ENCODE results near the gene KRT1.

The KRT1 gene

DNA sequence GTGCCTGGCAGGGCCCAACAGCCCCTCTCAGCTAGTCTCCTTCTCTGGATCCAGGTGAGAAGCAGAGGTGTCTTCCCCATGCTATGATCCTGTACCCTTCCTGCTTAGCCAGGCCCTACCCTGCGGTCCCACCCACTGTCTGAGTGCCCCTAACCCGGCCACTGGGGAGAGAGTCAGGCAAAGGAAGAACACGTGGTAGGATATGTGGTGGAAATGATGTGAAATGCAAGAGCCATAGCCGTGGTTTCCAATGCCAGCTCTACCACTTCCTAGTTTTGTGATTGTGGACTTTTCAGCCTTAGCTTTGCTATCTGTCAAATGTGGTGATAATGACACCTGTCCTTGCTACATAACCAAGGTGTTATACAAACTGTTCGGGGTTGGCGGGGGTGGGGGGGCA, 44.0 kb downstream of the KRT1 start:
- DNase-seq (ENCODE audit: low read depth in 2 of 2): no peak

DNA sequence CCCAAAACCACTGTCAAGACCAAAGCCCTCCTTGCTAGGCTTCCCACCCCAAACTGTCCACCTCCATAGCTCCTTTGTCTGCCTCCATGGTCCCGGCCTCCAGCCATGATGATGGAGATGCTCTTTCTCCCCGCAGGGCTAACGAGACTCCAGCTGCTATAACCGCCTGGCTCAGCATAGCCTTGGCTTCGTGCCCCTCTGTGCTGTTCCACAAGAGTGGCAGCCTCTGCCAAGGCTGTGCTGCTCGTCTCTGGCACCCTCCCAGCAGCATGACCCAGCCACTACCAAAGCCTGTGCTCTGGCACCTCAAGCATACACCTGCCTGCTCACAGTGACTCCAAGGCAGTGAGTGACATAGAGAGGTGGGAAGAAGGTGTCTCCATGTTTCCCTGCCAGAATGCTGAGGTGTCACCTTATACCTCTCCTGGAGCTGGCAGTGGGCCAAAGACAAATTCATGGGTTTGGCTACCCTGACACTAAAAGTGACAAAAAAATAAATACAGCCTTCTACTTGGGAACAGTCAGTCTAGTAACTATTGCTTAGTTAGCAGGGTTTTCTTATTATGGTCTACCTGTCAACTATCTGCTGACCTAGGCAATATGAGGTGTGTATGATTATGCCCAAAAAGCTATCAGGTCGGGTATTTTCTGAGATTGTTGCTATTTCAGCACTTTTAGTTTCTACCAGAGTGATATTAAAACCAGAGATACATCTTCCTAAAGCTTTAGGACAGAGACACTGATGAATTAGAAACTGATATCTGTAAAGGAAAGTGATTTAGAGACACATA, 45.7 kb downstream of the KRT1 start:
- DNase-seq (ENCODE audit: low read depth in 2 of 2): no peak

DNA sequence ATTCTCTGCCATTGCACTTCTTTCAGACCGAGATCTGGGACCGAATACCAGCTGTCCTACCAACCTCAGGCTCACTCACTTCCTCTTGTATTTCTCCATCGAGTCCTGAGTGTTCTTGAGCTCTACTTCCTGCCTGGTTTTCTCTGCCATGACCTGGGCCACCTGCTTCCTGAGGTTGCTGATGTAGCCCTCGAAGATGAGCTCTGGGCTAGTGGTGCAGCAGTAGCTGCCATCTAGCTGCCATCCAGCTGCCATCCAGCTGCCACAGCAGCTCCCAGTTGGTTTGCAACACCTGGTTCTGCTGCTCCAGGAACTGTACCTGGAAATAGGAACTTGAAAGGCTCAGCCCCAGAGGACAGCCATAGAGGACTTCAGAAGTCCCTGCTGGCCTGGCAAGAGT, 46.8 kb downstream of the KRT1 start:
- DNase-seq (ENCODE audit: low read depth in 2 of 2): no peak

DNA sequence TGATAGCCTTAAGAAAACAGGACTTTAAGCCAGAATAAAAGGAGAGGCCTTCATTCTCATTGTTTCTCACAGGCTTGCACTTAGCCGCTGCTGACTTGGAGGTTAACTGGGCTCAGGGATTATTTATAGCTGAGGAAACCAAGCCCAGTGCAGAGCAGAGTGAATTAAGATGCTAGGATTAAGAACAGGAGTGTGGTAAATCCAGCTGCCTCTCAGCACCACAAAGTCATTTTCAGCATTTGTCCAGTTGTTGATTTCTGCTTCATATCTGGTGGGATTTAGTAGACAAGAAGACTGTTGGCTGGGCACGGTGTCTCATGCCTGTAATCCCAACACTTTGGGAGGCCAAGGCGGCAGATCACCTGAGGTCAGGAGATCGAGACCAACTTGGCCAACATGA, 47.6 kb downstream of the KRT1 start:
- no peak for DNase-seq (ENCODE audit: low read depth in 2 of 2)

DNA sequence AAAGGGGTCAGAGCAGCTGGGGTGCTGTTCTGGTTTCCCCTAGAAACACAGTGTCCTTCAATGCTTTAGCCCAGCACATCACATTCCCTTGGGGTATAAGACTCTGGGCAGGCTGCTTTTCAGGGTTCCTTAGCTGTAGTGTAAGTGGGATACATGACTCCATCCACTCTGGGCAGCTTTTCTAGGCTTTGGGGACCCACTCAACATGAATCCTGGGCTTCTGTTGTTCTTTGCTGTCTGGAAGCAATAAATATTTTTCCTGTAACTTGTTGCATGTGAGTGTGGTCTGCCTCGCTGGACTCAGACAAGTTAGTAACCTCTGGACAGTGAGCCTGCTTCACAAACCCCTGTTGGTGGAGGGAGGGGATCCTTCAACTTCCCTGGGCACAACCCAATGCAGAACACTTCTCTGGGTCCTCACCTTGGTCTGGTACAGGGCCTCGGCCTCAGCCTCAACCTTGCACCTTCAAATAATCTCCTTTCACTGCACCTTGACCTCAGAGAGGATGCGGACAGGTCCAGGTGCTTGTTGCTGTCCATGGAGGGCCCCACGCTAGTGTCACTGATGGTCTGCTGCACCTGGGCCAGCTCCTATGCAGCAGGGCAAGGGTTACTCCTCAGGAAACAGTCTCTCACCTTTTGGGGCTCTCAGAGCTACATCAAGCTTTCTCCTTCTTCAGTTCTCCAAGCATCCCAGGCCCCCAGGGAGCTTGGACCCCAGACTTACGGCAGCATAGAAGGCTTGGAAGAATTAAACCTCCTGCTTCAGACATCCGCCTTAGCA, 48.3 kb downstream of the KRT1 start:
- no peak for DNase-seq (ENCODE audit: low read depth in 2 of 2)

DNA sequence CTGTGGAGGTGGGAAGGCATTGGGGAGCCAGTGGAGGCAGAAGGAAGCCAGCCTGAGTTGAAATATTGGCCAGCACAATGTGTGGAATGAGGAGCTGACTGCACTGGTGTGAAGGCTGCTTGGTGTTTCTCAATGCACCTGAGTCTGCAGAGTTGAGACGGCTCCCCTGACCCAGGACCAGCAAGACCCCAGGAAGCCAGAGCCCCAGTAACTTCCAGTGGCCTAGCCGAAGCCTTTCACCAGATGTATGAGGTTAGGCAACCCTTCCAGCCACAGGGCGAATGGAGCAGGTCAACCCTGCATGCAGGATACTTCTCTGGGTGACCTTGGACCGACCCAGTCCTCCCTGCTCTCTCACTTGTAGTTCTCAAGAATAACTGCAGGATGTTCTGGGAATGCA, 48.9 kb downstream of the KRT1 start:
- no peak for DNase-seq (ENCODE audit: low read depth in 2 of 2)

DNA sequence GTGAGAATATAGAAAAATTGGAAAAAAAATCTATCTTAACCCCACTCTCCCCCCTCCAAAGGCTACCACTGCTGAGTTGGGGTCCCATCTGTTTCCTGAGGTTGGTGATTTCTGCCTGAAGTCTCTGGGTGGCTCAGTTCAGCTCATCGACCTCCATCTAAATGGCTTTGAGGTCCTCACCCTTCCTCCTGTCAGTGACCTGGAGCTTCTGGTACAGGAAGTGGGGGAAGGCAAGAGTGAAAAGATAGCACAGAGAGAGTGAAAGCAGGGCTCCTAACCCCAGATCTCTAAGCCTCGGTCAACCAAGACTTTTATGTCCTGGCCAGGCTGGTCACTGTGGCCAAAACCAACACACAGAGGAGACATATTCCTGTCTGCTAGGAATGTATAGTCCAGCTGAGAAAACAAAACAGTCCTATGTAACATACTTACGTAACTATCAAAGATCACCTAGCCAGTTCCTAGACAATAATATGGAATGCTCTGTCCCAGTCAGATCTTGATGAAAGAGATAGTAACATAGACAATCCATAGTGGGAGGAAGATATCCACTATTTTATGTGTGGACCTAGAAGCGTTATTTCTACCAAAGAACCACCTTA, 49.5 kb downstream of the KRT1 start:
- DNase-seq (ENCODE audit: low read depth in 2 of 2): no peak

DNA sequence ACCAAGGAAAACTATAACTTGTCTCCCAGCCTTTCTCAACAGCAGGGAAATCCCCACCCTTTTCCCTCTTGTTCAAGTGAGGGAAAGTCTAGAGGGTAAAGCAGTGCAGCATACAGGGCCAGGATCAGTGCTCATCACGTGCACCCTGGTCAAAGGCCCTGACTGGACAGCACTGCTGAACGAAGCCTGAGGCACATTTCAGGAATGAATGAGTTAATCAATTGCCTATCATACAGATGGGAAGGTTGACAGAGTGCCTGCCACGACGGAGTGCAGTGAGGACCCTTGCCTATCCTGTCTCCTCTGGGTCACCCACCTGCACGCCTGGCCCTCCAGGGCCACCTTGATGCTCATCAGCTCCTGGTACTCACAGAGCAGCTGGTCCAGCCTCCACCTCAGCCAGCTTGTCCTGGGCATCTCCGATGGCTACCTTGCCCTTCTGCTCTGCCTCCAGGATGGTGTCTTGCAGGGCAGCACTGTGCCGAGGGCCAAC, 50.2 kb downstream of the KRT1 start:
- no peak for DNase-seq (ENCODE audit: low read depth in 2 of 2)

DNA sequence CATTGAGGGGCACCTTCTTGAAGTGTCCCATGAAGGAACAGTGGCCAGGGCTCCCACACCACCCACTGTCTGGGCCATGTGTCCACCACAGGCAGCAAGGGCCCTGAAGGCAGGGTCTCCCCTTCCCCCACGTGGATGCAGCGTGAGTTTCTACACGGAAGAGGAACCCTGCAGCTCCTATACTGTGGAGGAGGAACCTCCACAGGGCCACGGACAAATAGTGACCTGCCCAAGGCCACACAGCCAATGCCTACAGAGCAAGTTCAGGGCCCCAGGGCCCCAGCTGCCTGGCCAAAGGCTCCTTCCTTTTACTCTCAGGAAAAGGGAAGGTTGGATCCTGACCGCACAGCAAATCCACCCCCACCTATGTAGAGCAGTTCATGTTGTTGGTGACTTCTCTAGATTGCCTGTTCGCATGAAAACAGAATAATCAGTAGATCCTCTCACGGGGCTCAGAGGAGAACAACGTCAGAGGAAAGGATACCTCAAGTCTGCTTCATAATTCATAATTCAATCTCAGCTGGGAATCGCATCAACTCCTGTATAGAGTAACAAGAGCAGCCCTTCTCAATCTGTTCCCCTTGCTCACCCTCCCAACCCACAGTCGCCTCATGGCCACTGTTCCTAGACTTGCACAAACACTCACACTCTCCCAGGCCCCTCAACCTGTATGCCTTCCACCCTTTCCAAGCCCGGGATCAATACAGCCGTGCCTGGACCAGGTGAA, 50.8 kb downstream of the KRT1 start:
- no peak for DNase-seq (ENCODE audit: low read depth in 2 of 2)

DNA sequence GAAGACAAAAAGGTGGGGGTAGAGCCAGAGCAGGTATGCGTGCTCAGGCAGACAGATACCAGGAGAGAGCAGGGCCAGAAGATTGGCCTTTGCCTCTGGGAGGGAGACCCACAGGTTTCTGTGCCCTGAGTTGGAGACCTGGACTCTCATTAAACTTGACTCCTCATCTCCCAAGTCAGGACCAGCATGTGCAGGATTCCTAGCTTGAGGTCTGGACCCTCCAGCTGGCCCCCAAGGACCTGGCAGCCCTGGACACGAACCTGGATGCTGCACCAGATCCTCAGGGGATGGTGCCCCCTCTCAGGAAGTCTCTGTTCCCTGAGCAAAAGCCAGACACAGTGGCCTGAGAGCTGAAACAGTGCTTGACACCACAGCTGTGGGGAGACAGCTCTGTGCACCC, 51.4 kb downstream of the KRT1 start:
- no peak for DNase-seq (ENCODE audit: low read depth in 2 of 2)

DNA sequence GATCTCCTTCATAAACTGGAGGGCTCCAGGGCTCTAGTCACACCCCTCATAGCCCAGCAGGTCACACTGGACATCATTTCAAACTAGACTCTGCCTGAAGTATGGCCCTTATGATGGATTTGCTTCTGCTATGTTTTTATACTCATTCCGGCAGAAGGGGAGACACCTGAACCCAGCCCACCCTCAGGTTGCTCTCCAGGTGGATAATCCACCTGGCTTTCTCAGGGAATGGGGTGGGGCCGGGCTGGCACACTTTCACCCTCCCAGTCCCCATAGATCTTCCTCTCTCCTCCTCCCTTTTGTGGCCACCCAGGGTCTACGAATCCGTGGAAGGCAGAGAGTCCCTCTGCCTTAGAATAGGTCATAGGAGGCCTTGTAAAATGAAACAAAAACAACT, 52.1 kb downstream of the KRT1 start:
- DNase-seq (ENCODE audit: low read depth in 2 of 2): no peak

DNA sequence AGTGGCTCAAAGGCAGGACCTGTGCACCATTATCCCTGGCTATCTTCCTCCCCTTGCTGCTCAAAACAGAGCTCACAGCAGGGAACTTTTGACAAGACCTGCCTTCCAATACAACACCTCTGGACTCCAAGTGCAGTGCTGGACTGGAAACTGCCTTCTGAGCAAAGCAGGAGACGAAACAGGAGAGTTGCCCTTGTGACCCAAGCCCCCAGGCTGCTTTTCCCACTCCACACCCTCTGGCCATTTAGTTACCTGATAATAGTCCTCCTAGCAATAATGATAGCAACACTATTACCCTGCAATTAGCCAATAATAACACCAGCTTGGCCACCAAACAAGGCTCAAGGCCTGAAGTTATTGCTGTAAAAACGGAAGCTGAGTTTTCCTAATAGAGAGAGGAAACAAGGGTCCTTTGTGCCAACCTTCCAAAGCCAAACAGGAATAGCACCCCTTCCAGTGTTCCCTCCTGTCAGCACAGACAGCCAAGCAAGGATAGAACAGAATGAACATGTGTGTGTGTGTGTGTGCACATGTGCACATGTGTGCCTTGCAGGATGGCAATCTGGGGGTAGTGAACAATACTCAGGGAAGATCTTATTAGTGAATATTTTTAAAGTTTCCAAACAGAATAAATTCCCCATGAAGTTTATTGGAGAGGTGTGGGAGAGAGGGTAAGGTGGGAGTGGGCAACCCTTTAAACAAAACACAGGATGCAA, 52.7 kb downstream of the KRT1 start:
- DNase-seq (ENCODE audit: low read depth in 2 of 2): no peak

Measured in stimulated activated CD4-positive, alpha-beta T cell treated with anti-CD3 and anti-CD28 coated beads, Interleukin-1b, Interleukin-23, amount 100 ng/mL, for 1 hour (primary cell).